Liver (tissue), 9 donors: ENCODE measurements around the gene TACR2. TPM values are rescaled to one million over a fixed set of nuclear protein-coding genes. Genes with fewer than 3 reads are reported as not detected.

Source experiments
- DNase-seq: peaks from one replicate; pipeline ENCODE4 v3.0.0-alpha.2; 2017; ENCODE audit warnings: low spot score
- H3K27ac ChIP-seq, 2 donors: one replicate each; pipeline ENCODE4 v1.7.0; 2013; ENCODE audit warnings: inconsistent platforms in 2 of 2, low read length in 2 of 2, control low read depth in 1 of 2, low read depth in 1 of 2, mild to moderate bottlenecking in 1 of 2
- H3K27me3 ChIP-seq, 4 donors: one replicate each; pipeline versions ENCODE4 v1.6.1 to v1.7.0; 2013; ENCODE audit warnings: low read length in 3 of 4, inconsistent platforms in 1 of 4, mild to moderate bottlenecking in 1 of 4, moderate library complexity in 1 of 4; ENCODE audit not compliant: control insufficient read depth in 4 of 4, insufficient read depth in 4 of 4
- H3K36me3 ChIP-seq, 4 donors: one replicate each; pipeline versions ENCODE4 v1.6.1 to v1.7.0; 2013; ENCODE audit warnings: low read length in 3 of 4, mild to moderate bottlenecking in 3 of 4, low read depth in 1 of 4, moderate library complexity in 1 of 4; ENCODE audit not compliant: control insufficient read depth in 4 of 4, insufficient read depth in 3 of 4
- H3K4me1 ChIP-seq, 4 donors: one replicate each; pipeline versions ENCODE4 v1.6.1 to v1.7.0; 2013; ENCODE audit warnings: low read length in 3 of 4, mild to moderate bottlenecking in 3 of 4, moderate library complexity in 1 of 4; ENCODE audit not compliant: control insufficient read depth in 4 of 4, insufficient read depth in 4 of 4
- H3K4me3 ChIP-seq, 3 donors: one replicate each; pipeline versions ENCODE4 v1.6.1 to v1.7.0; 2013; ENCODE audit warnings: low read length in 3 of 3, control low read depth in 1 of 3, low read depth in 1 of 3, mild to moderate bottlenecking in 1 of 3
- H3K9ac ChIP-seq, 2 donors: one replicate each; pipeline ENCODE4 v1.7.0; 2013; ENCODE audit warnings: low read length in 2 of 2, mild to moderate bottlenecking in 2 of 2, moderate library complexity in 2 of 2, control low read depth in 1 of 2, low read depth in 1 of 2
- H3K9me3 ChIP-seq, 4 donors: one replicate each; pipeline versions ENCODE4 v1.6.1 to v1.7.0; 2013; ENCODE audit warnings: low read length in 3 of 4; ENCODE audit not compliant: control insufficient read depth in 4 of 4
- CTCF ChIP-seq: fragments of 150-350 bp; IDR thresholded peaks from 2 replicates; pipeline ENCODE4 v1.5.1; 2017; ENCODE audit warnings: improper control_type of control experiment, low read depth, low read length; ENCODE audit not compliant: missing input control
- EGR1 ChIP-seq, 2 donors: IDR thresholded peaks; 2 replicates each; pipeline ENCODE4 v1.6.1; 2016 to 2018; ENCODE audit warnings: antibody characterized with exemption in 2 of 2, low read depth in 2 of 2
- FOXA1 ChIP-seq: IDR thresholded peaks from 2 replicates; pipeline ENCODE4 v1.6.1; 2016; ENCODE audit warnings: antibody characterized with exemption
- FOXA2 ChIP-seq: IDR thresholded peaks from 2 replicates; pipeline ENCODE4 v1.6.1; 2016; ENCODE audit warnings: antibody characterized with exemption
- GABPA ChIP-seq, 2 donors: IDR thresholded peaks in 1 of 2; conservative IDR thresholded peaks in 1 of 2; 2 replicates each; pipeline ENCODE4 v1.6.1; 2016; ENCODE audit warnings: antibody characterized with exemption in 2 of 2, mild to moderate bottlenecking in 1 of 2, moderate library complexity in 1 of 2
- HNF4A ChIP-seq, 2 donors: conservative IDR thresholded peaks; 2 replicates each; pipeline ENCODE4 v1.6.1; 2016; ENCODE audit warnings: antibody characterized with exemption in 2 of 2, mild to moderate bottlenecking in 2 of 2
- HNF4G ChIP-seq: IDR thresholded peaks from 2 replicates; pipeline ENCODE4 v1.6.1; 2016; ENCODE audit warnings: antibody characterized with exemption
- JUND ChIP-seq, 2 donors: IDR thresholded peaks; 2 replicates each; pipeline ENCODE4 v1.6.1; 2016; ENCODE audit warnings: antibody characterized with exemption in 2 of 2
- MAX ChIP-seq: IDR thresholded peaks from 2 replicates; pipeline ENCODE4 v1.6.1; 2016; ENCODE audit warnings: antibody characterized with exemption
- NR2F2 ChIP-seq: IDR thresholded peaks from 2 replicates; pipeline ENCODE4 v1.6.1; 2016; ENCODE audit warnings: antibody characterized with exemption
- RAD21 ChIP-seq, 2 donors: IDR thresholded peaks; 2 replicates each; pipeline ENCODE4 v1.6.1; 2016; ENCODE audit warnings: antibody characterized with exemption in 2 of 2, mild to moderate bottlenecking in 2 of 2
- RXRA ChIP-seq, 2 donors: IDR thresholded peaks; 2 replicates each; pipeline ENCODE4 v1.6.1; 2017 to 2018; ENCODE audit warnings: antibody characterized with exemption in 2 of 2, mild to moderate bottlenecking in 1 of 2
- SP1 ChIP-seq: IDR thresholded peaks from 2 replicates; pipeline ENCODE4 v1.6.1; 2018; ENCODE audit warnings: antibody characterized with exemption, mild to moderate bottlenecking
- ZBTB33 ChIP-seq: IDR thresholded peaks from 2 replicates; pipeline ENCODE4 v1.6.1; 2016; ENCODE audit warnings: antibody characterized with exemption
- WGBS: extraction: QIAGEN DNeasy Blood & Tissue Kit; methylation state at CpG from one replicate; pipeline ENCODE4 v1.1.7; 2013; 5-methylcytosine and 5-hydroxymethylcytosine counted together
- polyA plus RNA-seq, 2 donors: library from polyadenylated mRNA; stranded (reverse) in 1 of 2; unstranded in 1 of 2; fragments of 200-250 nt in 1 of 2; fragments of >200 nt in 1 of 2; fragmentation: Nextera tagmentation in 1 of 2; extraction: Ambion mirVana in 1 of 2; gene quantifications; one replicate each; pipeline versions ENCODE4 v1.2.1 to v1.2.3, GENCODE V29; 2013 to 2015
- total RNA-seq, 2 donors: library from RNA; depleted of rRNA; stranded (reverse); fragments of >200 nt; gene quantifications; one replicate each; pipeline ENCODE4 v1.2.3, GENCODE V29; 2014
- donor health status: healthy.
- donor health status: healthy.
- donor health status: healthy.
- donor health status: healthy.
- donor health status: healthy.

Gene TACR2
- total and polyA plus RNA-seq, 4 donors = 0.08 to 0.18 (median 0.12) TPM; not detected in 1

- TF ChIP-seq ZBTB33 (no peak), CTCF (no peak)
Observed at GRCh38 chr10:69461243-69462025, 44.7 kb upstream of the TACR2 start (continued).

- no peak overlapping the region for H3K9ac ChIP-seq
- no peaks in the 10 kb centered on the region for H3K9me3 ChIP-seq
- H3K4me1 ChIP-seq = peaks cover 0 to 7% (median 2%) of the 10 kb centered on the region in 4 donors
- WGBS = 89% methylated on average over 9 of the region's 9 CpGs
- DNase-seq = no peak
- H3K4me3 ChIP-seq = no peak overlapping the region
- H3K27ac ChIP-seq = no peak overlapping the region
- no peak for TF ChIP-seq RXRA (IDR thresholded peaks at IDR 0.05)
- TF ChIP-seq FOXA2 = no peak
- no peak for TF ChIP-seq JUND (IDR thresholded peaks at IDR 0.05)
- TF ChIP-seq GABPA (IDR thresholded peaks at IDR 0.05 in 1 of 2, conservative IDR thresholded peaks at IDR 0.05 in 1 of 2) = no peak
- no peak for TF ChIP-seq SP1
- no peak for TF ChIP-seq FOXA1
- no peak for TF ChIP-seq HNF4A (conservative IDR thresholded peaks at IDR 0.05)
- no peak for TF ChIP-seq HNF4G
- TF ChIP-seq ZBTB33 = no peak
- TF ChIP-seq CTCF = no peak
- no peak for TF ChIP-seq EGR1 (IDR thresholded peaks at IDR 0.05; ENCODE audit: low read depth in 2 of 2)
- TF ChIP-seq RAD21 (IDR thresholded peaks at IDR 0.05) = no peak
- TF ChIP-seq NR2F2 = no peak
- TF ChIP-seq MAX = no peak
- no peaks in the 10 kb centered on the region for H3K27me3 ChIP-seq
- no peaks in the 10 kb centered on the region for H3K36me3 ChIP-seq
Observed at GRCh38 chr10:69460576-69461242, 44.0 kb upstream of the TACR2 start.
